ENCODE results near the gene WDR75.

- TF ChIP-seq POLR2A (IDR thresholded peaks at IDR 0.05; ENCODE audit: low read length) (no peak), GATA1 (IDR thresholded peaks at IDR 0.05; ENCODE audit: low read depth, low read length) (no peak)
Observed at GRCh38 chr2:189511960-189512319, 70.7 kb downstream of the WDR75 start.

Measured in erythroblast (primary cell).